ENCODE results near the gene BDH2. TPM values are rescaled to one million over a fixed set of nuclear protein-coding genes. Genes with fewer than 3 reads are reported as not detected.
A peak's percentile ranks its signal among the peaks of the same experiment; 100 is the strongest.

Gene BDH2
- total RNA-seq = 13.9 TPM

GRCh38 chr4:103099691-103100392 lies at the start of gene BDH2:
Gene BDH2, minus strand, starts transcription at chr4:103099834. Its CDS starts 3,580 bp downstream, at chr4:103096254.
- Histone ChIP-seq H3K36me3 (no peaks in the 10 kb centered on the region), H3K27me3 (no peaks in the 10 kb centered on the region), H3K27ac (peak within 1 kb of the TSS; percentile 63 to 69), H3K9me3 (no peaks in the 10 kb centered on the region), H3K4me1 (peaks cover 4 to 17% of the 10 kb centered on the region in 2 donors), H3K4me3 (peak within 1 kb of the TSS; percentile 52 to 54)
- peak; percentile 66 to 83 (median 73) for TF ChIP-seq CTCF (IDR thresholded peaks at IDR 0.05)
- intact Hi-C loops (cut with DNase I) = loop anchor here (2.0 to 10.0 kb wide), 5 partner anchors 23 to 653 kb away; partner anchors contain the start of genes NFKB1, SLC9B1 and SLC9B2
- peak in 1 of 2 donors; percentile 79 for DNase-seq (ENCODE audit: low spot score in 2 of 2)

- no peak for TF ChIP-seq CTCF (IDR thresholded peaks at IDR 0.05)
- intact Hi-C loops (cut with DNase I) = no loop called here
- Histone ChIP-seq H3K4me3 (no peak overlapping the region), H3K4me1 (no peaks in the 10 kb centered on the region), H3K36me3 (no peaks in the 10 kb centered on the region), H3K27ac (no peak overlapping the region), H3K9me3 (no peaks in the 10 kb centered on the region), H3K27me3 (no peaks in the 10 kb centered on the region)
- DNase-seq (ENCODE audit: low spot score in 2 of 2) = no peak
Observed at GRCh38 chr4:103144926-103145325, 45.3 kb upstream of the BDH2 start.

- intact Hi-C loops (cut with DNase I) = no loop called here
- Histone ChIP-seq H3K27me3 (no peaks in the 10 kb centered on the region), H3K4me3 (no peak overlapping the region), H3K27ac (no peak overlapping the region), H3K36me3 (no peaks in the 10 kb centered on the region), H3K4me1 (no peaks in the 10 kb centered on the region), H3K9me3 (no peaks in the 10 kb centered on the region)
- no peak for DNase-seq (ENCODE audit: low spot score in 2 of 2)
- TF ChIP-seq CTCF (IDR thresholded peaks at IDR 0.05) = no peak
Observed at GRCh38 chr4:103137446-103137827, 37.8 kb upstream of the BDH2 start.

- Histone ChIP-seq H3K27ac (no peak overlapping the region), H3K36me3 (no peaks in the 10 kb centered on the region), H3K9me3 (no peaks in the 10 kb centered on the region), H3K4me3 (no peak overlapping the region), H3K27me3 (no peaks in the 10 kb centered on the region), H3K4me1 (no peaks in the 10 kb centered on the region)
- DNase-seq (ENCODE audit: low spot score in 2 of 2) = no peak
- TF ChIP-seq CTCF (IDR thresholded peaks at IDR 0.05) = no peak
- intact Hi-C loops (cut with DNase I) = no loop called here
Observed at GRCh38 chr4:103136671-103137445, 37.2 kb upstream of the BDH2 start.

- H3K9me3 ChIP-seq = no peaks in the 10 kb centered on the region
- no peak for TF ChIP-seq CTCF (IDR thresholded peaks at IDR 0.05)
- no peaks in the 10 kb centered on the region for H3K36me3 ChIP-seq
- no peak overlapping the region for H3K27ac ChIP-seq
- no peaks in the 10 kb centered on the region for H3K27me3 ChIP-seq
- no peaks in the 10 kb centered on the region for H3K4me1 ChIP-seq
- no peak overlapping the region for H3K4me3 ChIP-seq
- DNase-seq (ENCODE audit: low spot score in 2 of 2) = no peak
- intact Hi-C loops (cut with DNase I) = no loop called here
Observed at GRCh38 chr4:103129174-103129573, 29.5 kb upstream of the BDH2 start.
